ENCODE data around the gene USP36.
A peak's percentile ranks its signal among the peaks of the same experiment; 100 is the strongest.
"Not testable (repeated sequence)": the region's sequence is repeated elsewhere in the genome, so short reads cannot be mapped to it uniquely, and the experiment has no call there.

USP36 gene

DNA sequence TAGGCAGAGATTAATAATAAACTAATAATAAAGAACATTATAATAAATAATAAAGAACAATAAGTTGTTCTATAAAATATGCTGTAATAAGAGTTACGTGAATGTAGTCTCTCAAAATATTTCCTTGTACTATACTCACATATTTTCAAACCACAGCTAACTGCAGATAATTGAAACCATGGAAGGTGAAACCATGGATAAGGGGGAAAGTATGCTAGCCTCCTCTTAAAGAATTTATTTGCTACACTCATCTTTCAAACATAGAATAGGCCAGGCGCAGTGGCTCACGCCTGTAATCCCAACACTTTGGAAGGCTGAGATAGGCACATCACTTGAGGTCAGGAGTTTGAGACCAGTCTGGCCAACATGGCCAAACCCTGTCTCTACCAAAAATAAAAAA, 77.1 kb downstream of the USP36 start:
- DNase-seq = no peak

DNA sequence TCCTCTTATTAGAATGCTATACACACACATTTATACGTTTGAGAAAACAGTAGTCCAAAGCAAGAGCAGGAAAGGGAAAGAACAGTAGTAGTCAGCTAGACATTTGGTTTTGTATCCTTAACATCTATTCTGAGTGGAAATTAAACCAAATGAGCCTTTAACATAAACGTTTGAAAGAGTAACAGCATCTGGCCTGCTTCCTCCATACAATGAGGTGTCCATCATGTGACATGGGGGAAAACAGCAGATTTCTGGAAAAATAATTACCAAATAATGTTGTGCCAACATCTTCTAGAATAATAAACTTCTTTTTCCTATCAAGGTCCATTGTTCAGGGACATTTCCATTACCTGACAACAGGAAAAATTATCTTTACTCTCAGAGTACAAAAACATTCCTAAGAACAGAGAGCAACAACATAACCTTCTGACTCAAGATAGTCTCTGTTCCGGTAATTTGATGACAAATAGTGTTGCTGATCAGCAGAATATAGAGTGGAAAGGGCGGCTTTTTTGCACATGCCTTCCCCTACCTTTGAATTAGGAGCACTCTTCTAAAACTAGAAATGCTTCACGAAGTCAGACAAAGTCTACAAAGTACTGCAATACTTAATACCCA, 78.7 kb downstream of the USP36 start:
- DNase-seq = no peak

DNA sequence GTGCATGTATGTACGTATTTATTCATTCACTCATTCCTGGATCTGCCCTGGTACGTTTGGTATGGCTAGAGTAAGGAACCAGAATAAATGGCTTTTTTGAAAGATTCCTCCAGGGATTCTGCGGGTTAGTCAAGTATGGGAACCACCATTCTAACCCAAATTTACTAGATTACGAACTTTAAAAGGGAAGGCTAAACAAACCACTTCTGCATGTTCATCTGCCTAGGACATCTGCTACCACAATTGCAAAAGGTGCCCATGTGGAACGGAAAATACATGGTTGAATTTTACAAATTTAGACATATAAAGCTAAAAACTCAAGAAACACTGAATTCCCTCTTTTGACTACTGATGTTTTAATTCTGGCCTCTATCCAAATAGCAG, 80.7 kb downstream of the USP36 start:
- no peak for DNase-seq

DNA sequence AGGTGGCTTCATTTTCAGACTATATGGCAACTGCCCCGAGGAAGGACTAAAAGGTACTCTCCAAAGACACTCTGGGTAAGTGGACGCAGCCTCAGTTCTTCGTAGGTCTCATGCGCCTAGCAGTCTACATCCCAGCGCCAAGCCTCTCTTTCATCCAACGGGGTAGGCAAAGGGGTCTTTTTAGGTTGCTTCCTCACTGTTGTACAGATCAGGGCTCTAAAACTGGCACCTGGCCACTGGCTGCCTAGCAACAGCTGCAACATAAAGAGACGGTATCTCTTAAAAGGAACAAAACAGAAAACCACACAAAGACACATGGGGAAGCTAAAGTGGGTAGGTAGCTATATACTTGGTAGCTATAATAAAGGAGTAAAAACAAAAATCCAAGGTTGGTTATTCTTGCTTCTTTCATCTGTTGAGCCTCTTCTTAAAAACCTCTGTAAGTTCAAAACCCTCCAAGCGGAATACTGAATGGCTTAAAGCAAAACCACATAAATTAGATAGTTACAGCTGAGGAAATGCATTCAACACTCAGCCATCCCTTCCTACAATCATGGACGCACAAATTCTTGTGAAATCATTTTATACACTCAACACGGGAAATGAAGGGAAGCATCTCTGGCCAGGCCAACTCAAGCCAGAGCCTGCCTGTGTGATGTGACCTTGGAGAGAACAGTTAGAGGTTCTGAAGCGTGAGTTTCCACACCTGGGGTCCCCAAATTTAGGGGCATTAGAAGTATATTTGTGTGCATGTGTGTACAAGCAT, 81.2 kb downstream of the USP36 start:
- peak; percentile 46 for DNase-seq

DNA sequence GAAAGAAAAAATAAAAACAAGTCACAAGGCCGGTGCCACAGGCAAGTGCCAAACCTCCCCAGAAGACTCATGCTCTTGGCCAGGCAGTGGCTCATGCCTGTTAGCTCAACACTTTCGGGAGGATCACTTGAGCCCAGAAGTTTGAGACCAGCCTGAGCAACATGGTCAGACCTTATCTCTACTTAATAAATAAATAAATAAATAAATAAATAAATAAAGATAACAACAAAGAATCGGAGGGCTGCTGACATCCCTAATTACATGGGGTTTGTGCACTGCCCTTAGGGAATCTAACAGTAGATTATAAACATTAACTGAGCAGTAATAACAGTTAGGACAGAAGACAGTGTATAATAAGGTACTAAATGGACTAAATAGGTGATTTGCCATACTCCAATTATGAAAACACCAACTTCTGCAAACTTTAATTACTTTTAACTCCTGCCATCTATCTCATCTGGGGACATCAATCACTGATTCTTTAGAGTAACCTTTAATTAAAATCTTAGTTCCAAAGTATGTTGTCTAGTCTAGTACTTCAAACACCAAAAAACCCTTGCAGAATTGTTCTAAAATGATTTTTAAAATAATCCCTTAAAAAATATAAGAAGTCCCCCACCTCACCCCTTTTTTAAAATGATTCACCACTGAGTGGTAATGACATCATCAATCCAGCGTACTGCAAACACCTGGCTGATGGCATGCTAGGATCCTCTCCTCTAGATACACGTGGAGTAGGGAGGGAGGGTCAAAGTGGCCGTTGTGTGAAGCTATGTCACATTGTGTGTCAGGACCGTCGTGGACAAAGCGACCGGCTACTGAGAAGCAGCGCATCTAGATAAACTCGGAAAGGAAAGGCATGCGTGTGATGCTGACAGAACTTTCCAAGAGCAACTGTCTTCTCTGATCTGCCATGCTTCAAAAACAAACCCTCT, 87.0 kb downstream of the USP36 start:
- peak; percentile 29 for DNase-seq

DNA sequence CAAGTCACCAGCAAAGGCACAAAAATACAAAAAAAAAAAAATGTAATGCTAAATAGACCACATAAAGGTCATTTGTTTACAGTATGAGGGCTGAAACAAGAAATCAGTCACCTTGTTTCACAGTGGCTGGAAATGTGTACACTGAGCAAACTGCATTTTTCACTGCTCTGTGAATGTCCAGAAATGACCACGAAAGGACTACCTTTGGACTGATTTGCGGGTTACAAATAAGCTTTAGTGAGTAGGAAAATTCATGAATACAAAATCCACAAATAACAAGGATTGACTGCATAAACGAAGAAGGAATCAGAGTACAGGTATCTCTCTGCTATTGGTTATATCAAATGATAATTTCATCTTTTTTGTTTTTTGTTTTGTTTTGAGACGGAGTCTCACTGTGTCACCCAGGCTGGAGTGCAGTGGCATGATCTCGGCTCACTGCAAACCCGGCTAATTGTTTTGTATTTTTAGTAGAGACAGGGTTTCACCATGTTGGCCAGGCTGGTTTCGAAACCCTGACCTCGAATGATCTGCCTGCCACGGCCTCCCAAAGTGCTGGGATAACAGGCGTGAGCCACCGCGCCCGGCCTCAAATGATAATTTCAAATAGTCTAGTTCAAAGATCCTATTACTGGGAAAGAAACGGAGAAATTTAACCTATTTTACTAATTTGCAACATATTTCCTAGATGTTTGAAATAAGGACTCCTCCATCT, 89.0 kb downstream of the USP36 start:
- no peak for DNase-seq

DNA sequence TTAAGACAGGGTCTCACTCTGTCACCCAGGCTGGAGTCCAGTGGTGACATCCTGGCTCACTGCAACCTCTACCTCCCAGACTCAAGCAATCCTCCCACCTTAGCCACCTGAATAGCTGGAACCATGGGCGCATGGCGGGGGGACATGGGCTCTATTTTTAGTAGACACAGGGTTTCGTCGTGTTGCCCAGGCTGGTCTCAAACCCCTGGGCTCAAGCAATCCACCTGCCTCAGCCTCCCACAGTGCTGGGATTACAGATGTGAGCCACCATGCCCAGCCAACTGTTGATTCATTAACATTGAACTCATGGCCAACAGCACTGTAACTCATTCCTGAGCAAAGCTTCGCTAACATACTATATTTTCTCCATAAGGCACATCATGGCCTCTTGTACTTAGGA, 89.6 kb downstream of the USP36 start:
- not testable (repeated sequence) for DNase-seq

DNA sequence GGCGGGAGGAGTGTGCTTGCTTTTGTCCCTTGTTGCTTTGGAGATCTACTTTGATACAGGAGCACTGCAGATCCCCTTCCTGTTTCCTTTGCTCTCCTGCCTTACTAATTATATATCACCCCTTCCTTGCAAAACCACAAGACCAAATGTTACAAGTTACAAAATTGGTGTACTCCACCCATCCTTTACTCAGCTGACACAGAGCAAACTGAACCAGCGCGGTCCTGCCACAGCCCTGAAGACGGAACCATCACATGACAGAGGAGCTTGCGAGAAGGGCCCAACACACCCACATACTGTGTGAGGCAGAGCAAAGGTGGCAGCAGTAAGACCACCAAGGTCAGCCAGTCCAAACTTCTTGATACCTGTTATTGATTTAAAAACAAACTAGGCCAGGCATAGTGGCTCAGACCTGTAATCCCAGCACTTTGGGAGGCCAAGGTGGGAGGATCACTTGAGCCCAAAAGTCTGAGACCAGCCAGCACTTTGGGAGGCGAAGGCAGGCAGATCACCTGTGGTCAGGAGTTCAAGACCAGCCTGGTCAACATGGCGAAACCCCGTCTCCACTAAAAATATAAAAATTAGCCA, 91.8 kb downstream of the USP36 start:
- DNase-seq = no peak

DNA sequence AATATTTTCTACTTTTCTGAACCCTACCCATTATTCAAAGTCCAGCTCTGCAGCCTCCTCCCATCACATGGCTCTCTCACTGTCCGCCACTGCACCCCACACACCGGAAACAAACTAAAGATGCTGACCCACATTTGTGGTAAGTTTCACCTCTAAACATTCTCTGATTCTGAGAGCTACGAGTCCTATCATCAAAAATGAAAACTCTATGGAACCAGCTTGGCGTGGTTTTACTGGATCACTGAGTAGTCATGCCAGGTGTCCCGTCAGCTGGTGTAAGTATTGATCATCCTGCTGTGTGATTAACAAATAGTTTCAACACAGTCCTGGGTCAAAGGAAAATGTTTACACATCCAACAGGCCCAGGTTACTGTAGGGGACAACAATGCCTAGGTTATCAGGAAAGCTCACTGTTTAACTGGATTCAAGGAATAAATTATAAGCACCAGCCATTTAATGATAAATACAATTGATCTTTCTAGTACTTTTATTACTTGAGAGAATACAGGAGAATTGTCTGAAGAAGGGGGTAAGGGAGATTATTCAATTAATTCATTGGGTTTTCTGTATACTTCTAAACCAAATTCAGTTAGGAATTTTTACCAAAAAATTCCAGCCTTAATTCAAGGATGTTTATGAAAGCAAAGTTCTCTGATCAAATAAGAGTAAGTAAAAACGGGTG, 92.4 kb downstream of the USP36 start:
- DNase-seq = no peak

DNA sequence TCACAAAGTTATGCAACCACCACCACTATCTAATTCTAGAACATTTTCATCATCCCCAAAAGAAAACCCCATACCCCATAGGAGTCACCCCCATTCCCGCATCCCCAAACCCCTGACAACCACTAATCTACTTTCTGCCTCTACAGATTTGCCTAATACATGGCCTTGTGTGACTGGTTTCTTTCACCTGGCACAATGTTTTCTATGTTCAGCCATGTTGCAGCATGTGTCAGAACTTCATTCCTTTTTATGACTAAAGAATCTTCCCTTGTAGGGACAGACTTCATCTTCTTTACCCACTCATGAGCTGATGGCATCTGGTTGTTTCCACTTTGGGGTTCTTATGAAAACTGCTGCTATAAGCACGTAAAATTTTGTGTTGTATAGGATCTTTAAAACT, 93.1 kb downstream of the USP36 start:
- no peak for DNase-seq

DNA sequence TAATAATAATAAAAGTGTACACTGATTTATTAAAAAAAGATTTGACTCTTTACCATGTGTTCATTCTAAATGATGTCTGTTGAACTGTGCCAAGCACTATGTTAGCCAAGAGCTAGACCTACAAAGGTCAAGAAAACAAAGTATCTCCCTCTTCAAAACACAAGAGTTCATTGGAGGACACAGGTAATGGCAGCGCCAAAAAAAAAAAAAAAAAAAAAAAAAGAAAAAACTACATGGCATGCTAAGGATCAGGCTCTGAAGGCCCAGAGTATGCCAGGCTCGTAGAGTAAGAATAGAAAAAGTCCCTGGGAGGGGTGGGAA, 93.7 kb downstream of the USP36 start:
- DNase-seq = no peak

DNA sequence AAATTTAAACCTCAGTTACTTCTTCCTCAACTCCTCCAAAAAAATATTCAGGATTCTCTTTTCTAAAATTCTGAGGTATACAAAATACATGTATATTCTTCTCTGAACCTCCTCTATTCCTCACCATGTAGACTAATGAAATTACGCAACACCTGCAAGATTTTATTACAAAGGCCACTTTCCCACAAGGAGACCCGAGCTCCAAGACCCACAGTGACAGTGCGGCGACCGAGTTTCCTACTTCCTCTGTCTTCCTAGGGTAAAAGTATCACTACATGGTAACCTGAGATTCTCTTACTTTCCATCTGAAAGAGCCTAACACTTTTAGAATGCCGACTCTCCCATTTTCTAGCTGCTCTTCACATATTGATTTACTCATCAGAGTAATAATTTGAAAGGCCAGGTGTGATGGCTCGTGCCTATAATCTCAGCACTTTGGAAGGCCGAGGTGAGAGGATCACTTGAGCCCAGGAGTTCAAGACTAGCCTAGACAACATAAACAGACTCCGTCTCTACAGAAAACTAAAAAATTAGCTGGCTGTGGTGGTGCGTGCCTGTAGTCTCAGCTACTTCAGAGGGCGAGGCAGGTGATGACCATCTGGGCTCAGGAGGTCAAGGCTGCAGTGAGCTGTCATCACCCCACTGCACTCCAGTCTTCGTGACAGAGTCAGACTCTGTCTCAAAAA, 94.2 kb downstream of the USP36 start:
- DNase-seq = no peak

Data from DMS53 (cell line).